ENCODE measurements around the gene AKAP9.
"Not testable (repeated sequence)": the region's sequence is repeated elsewhere in the genome, so short reads cannot be mapped to it uniquely, and the experiment has no call there.

Gene AKAP9

DNA sequence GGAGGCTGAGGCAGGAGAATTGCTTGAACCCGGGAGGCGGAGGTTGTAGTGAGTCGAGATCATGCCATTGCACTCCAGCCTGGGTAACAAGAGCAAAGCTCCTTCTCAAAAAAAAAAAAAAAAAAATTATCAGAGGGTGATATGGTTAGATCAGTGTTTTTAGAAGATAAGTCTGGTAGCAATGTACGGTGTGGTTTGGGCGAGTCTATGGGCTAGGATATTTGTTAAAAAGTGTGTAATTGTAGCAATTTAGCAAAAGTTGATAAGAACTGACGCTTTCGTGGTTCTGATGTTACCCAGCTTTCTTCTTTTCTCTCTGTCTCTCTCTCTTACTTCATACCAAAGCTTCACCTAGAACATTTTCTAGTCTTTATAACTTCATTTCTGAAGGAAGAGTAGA lies 200.5 kb downstream of the AKAP9 start:
- TF ChIP-seq, protein P1, sequence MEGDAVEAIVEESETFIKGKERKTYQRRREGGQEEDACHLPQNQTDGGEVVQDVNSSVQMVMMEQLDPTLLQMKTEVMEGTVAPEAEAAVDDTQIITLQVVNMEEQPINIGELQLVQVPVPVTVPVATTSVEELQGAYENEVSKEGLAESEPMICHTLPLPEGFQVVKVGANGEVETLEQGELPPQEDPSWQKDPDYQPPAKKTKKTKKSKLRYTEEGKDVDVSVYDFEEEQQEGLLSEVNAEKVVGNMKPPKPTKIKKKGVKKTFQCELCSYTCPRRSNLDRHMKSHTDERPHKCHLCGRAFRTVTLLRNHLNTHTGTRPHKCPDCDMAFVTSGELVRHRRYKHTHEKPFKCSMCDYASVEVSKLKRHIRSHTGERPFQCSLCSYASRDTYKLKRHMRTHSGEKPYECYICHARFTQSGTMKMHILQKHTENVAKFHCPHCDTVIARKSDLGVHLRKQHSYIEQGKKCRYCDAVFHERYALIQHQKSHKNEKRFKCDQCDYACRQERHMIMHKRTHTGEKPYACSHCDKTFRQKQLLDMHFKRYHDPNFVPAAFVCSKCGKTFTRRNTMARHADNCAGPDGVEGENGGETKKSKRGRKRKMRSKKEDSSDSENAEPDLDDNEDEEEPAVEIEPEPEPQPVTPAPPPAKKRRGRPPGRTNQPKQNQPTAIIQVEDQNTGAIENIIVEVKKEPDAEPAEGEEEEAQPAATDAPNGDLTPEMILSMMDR (conservative IDR thresholded peaks at IDR 0.05; ENCODE audit: low read length), result no peak
- no peak for DNase-seq (ENCODE audit: low read depth)
- H3K4me3 ChIP-seq (ENCODE audit: low read length), result no peak overlapping the region

DNA sequence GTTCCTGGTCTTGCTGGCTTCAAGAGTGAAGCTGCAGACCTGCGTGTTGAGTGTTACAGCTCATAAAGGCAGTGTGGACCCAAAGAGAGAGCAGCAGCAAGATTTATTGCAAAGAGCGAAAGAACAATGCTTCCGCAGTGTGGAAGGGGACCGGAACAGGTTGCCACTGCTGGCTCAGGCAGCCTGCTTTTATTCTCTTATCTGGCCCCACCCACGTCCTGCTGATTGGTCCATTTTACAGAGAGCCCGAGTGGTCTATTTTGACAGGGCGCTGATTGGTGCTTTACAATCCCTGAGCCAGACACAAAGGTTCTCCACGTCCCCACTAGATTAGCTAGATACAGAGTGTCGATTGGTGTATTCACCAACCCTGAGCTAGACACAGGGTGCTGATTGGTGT lies 202.1 kb downstream of the AKAP9 start:
- not testable (repeated sequence) for H3K4me3 ChIP-seq (ENCODE audit: low read length)

DNA sequence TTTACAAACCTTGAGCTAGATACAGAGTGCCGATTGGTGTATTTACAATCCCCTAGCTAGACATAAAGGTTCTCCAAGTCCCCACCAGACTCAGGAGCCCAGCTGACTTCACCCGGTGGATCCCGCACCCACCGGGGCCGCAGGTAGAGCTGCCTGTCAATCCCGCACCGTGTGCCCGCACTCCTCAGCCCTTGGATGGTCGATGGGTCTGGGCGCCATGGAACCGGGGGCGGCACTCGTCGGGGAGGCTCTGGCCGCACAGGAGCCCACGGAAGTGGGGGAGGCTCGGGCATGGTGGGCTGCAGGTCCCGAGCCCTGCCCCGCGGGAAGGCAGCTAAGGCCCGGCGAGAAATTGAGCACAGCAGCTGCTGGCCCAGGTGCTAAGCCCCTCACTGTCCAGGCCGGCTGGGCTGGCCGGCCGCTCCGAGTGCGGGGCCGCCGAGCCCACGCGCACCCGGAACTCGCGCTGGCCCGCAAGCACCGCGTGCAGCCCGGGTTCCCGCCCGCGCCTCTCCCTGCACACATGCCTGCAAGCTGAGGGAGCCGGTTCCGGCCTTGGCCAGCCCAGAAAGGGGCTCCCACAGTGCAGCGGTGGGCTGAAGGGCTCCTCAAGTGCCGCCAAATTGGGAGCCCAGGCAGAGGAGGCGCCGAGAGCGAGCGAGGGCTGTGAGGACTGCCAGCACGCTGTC lies 202.7 kb downstream of the AKAP9 start:
- H3K4me3 ChIP-seq (ENCODE audit: low read length), result not testable (repeated sequence)

More for the DNA sequence above, 202.1 kb downstream of the AKAP9 start:
- DNase-seq (ENCODE audit: low read depth), result not testable (repeated sequence)

DNA sequence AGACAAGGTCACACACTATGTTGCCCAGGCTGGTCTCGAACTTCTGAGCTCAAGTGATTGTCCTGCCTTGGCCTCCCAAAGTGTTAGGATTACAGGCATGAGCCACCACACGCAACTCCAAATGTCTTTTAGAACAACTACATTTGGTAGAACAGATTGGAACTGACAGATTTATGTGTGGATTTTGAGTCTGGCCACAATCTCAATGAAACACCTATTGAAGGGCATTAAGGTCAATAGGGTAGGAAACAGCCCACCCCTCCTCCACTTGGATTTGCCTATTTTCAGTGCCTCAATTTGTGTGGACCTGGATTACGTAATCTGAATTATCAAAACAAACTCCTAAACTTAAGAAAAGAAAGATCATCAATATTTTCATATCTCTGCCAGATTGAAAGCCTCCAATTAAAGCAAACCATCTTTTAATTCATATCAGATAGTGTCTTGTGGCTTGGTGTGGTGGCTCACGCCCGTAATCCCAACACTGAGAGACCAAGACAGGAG lies 209.1 kb downstream of the AKAP9 start:
- TF ChIP-seq, protein P1 (conservative IDR thresholded peaks at IDR 0.05; ENCODE audit: low read length), result no peak

More for the DNA sequence above, 202.7 kb downstream of the AKAP9 start:
- not testable (repeated sequence) for DNase-seq (ENCODE audit: low read depth)

DNA sequence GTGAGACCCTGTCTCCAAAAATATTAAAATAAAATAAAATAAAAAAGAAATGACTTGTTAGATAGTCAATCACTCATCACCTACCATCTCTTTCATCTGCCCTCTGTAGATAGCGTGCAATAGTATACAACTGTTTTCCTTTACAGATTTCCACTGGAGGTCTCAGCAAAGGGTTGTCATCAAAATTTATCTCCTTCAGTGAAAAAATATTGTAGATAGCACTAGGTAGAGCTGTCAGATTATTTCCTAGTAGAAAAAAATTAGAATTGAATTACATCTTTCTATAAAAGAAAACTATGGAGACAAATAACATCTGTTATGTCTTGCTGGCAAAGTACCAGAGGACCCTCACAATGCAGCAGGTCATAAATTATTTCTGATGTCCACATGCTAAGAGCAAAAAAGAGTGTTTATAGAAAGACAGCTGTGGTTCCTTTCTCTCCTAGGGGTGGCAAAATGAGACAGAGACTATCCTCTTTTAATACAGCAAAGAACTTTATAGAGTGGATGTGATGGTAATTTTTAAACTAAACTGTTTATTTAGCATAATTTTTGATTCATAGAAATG lies 209.9 kb downstream of the AKAP9 start:
- DNase-seq (ENCODE audit: low read depth), result no peak
- H3K4me3 ChIP-seq (ENCODE audit: low read length), result no peak overlapping the region
- TF ChIP-seq, protein P1 (conservative IDR thresholded peaks at IDR 0.05; ENCODE audit: low read length), result no peak

More for the DNA sequence above, 209.1 kb downstream of the AKAP9 start:
- H3K4me3 ChIP-seq (ENCODE audit: low read length), result no peak overlapping the region
- DNase-seq (ENCODE audit: low read depth), result no peak

DNA sequence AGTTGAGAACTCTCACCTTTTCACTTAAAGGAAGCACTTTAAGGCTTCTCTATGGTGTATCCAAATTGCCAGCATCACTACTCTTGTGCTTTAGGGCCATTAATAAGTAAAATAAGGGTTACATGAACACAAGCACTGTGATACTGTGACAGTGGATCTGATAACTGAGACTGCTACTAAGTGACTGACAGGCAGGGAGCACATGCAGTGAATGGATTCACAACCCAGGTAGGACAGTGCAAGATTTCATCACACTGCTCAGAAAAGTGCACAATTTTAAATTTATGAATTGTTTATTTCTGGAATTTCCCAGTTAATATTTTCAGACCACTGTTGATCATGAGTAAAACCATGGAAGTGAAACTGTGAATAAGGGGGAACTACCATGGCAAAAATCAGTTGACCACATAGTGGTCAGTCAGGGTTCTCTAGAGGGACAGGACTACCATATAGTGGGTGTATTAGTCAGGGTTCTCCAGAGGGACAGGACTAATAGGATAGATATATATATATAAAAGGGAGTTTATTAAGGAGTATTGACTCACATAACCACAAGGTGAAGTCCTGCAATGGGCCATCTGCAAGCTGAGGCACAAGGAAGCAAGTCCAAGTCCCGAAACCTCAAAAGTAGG lies 214.6 kb downstream of the AKAP9 start:
- TF ChIP-seq, protein P1 (conservative IDR thresholded peaks at IDR 0.05; ENCODE audit: low read length), result no peak
- no peak for DNase-seq (ENCODE audit: low read depth)
- H3K4me3 ChIP-seq (ENCODE audit: low read length), result no peak overlapping the region

DNA sequence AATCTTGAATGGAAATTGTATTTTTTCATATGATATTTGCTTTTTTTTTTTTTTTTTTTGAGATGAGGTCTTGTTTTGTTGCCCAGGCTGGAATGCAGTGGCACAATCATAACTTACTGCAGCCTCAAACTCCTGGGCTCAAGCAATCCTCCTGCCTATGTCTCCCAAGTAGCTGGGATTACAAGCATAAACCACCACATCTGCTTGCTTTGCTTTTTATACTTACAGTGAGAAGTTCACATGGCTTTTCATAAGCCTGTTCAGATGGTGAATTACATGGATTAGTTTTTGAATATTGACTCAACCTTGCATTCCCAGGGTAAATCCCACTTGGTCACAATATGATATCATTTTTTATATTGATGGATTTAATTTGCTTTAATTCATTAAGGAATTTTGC lies 216.3 kb downstream of the AKAP9 start:
- TF ChIP-seq, protein P1 (conservative IDR thresholded peaks at IDR 0.05; ENCODE audit: low read length), result no peak
- no peak overlapping the region for H3K4me3 ChIP-seq (ENCODE audit: low read length)
- DNase-seq (ENCODE audit: low read depth), result peak; percentile 66

Measured in AG10803 (cell line).